Epithelial cell of proximal tubule (primary cell): ENCODE results near the gene RAB38. TPM values are rescaled to one million over a fixed set of nuclear protein-coding genes. Genes with fewer than 3 reads are reported as not detected.

Experiments used
- DNase-seq: peaks from one replicate; pipeline ENCODE4 v3.0.0-alpha.2; 2011; ENCODE audit warnings: low read depth
- H3K4me3 ChIP-seq: 2 replicates; pipeline ENCODE4 v1.5.1; 2011; ENCODE audit warnings: low read depth, mild to moderate bottlenecking, low read length
- total RNA-seq: library from RNA; depleted of rRNA; stranded (reverse); fragments of >200 nt; gene quantifications from 2 replicates; pipeline ENCODE4 v1.2.3, GENCODE V29; 2015
- TF ChIP-seq, protein P1 (sequence below): conservative IDR thresholded peaks from 2 replicates; pipeline ENCODE4 v1.5.1; 2012; ENCODE audit warnings: low read depth, mild to moderate bottlenecking, low read length

The RAB38 gene
- total RNA-seq, 1 donor from 2014 or later, result 9.6 TPM

DNA sequence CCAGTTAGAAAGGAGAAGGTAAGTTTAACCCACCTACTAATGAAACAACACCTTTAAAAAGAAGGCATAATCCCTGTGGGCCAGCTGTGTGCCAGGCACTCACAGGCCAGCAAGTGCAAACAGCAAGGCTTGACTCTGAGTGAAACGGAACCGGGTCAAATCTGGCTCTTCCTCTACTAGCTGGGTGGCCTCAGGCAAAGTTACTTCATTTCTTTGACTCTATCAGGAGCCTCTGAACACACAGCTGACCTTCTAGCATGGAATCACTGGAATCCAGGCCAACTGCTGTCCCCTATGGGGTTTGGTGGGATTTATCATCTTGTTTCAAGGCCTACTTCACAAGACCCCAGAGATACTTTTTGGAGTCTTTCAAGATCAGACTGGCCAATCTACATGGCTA lies 3.3 kb downstream of the RAB38 start:
- H3K4me3 ChIP-seq, result no peak overlapping the region
- no peak for DNase-seq
- TF ChIP-seq, protein P1, sequence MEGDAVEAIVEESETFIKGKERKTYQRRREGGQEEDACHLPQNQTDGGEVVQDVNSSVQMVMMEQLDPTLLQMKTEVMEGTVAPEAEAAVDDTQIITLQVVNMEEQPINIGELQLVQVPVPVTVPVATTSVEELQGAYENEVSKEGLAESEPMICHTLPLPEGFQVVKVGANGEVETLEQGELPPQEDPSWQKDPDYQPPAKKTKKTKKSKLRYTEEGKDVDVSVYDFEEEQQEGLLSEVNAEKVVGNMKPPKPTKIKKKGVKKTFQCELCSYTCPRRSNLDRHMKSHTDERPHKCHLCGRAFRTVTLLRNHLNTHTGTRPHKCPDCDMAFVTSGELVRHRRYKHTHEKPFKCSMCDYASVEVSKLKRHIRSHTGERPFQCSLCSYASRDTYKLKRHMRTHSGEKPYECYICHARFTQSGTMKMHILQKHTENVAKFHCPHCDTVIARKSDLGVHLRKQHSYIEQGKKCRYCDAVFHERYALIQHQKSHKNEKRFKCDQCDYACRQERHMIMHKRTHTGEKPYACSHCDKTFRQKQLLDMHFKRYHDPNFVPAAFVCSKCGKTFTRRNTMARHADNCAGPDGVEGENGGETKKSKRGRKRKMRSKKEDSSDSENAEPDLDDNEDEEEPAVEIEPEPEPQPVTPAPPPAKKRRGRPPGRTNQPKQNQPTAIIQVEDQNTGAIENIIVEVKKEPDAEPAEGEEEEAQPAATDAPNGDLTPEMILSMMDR, result no peak

DNA sequence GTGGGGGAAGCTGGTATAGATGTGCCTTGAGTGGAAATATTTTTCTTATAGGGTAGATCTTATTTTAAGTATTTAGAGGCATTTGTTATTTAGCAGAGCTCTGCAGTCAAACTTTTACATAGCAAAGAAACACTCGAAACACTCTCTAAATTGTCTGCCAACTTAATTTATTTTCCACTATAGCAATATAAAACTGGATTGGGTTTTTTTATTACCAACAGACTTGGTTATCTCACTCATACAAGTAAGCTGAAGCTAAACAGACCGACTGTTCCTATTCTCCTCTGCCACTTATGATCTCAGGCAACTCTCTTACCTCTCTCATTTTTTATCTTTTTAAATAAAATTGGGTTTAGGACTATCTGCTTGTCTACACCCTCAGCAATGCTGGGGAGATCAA lies 4.6 kb downstream of the RAB38 start:
- H3K4me3 ChIP-seq, result no peak overlapping the region
- DNase-seq, result no peak
- TF ChIP-seq, protein P1, result no peak

DNA sequence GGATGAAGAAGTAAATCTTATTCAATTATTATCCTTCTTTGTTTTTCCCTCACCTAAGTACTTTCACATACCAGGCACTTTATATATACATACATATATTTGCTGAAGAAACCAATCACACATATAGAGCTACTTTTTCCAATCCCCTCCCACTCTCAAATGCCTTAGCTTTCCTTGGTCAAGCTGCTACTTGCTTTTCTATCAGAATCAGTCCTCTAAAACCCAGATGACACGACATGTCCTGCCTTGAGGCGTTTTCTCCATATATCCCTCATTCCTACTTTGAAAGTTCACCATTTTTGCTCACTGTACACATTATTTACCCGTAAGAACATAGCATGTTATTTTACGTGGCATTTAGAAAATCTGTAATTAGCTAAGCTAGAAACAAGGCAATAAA lies 5.4 kb downstream of the RAB38 start:
- TF ChIP-seq, protein P1, result no peak
- no peak overlapping the region for H3K4me3 ChIP-seq
- no peak for DNase-seq

DNA sequence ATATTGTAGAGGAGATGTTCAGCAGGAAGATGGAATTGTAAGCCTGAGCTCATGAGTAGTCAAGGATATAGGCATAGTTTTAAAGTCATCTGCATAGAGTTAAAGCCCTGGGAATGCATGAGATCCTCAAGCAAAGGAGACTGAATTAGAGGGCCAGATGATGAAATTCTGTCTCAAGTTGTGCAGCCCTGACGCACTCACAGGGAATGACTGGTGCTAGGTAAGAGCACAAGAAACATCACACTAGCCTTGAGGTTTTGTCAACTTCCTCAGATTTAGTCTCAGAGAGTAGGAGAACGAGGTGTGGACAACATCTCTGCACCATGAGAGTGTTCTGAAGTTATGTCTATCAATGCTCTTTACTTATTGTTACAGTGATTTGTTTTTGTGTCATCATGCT lies 5.8 kb downstream of the RAB38 start:
- TF ChIP-seq, protein P1, result no peak
- no peak overlapping the region for H3K4me3 ChIP-seq
- no peak for DNase-seq

DNA sequence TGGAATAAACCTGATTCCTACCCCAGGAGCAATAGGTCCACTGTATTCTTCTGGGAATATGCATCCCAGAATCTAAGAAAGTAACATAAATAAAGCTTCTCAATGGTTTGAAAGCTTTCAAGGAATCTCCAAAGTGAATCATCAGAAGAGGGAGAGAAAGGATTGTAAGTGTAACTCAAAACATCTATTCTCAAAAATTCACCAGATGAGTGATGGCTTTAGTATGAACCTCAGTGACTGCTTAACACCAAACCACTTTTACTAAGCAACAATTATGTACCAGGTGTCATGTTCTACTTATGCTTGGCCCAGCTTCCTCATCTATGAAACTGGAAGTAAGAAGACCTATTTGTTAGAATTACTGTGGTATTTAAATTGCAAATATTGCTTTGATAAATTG lies 7.4 kb downstream of the RAB38 start:
- DNase-seq, result no peak
- H3K4me3 ChIP-seq, result no peak overlapping the region
- TF ChIP-seq, protein P1, result no peak

DNA sequence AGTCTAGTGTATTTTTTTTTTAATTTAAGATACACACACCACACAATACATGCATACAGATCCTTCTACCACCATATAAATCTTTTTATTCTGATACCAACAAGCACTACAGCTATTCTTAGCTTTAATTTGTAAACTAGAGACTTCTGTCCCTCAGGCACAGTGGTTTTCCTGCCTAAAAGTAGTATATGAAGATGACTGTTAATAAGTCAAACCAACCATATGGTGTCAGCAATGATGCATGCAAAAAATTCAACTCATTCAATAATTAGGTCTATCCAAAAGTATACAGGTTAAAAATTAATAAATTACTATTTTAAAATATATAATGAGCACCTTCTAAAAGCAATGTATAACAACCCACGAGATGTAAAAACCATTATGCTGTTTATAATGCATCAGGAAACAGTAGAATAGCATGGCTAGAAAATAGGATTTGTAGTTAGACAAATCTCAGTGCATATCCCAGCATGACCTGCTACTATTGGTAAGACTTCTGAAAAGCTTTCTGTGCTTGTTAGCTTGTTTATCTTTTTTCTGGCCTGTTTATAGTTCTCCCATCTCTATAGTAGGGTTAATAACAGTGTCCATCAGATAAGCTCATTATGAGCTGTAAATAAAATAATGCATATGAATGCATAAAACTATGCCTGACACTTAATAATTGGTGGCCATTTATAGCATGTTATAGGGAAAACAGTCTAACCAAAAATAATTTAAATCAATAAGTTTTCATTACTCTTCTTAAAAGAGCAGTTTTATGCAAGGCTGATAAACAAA lies 10.2 kb downstream of the RAB38 start:
- TF ChIP-seq, protein P1, result no peak
- no peak for DNase-seq
- H3K4me3 ChIP-seq, result no peak overlapping the region

DNA sequence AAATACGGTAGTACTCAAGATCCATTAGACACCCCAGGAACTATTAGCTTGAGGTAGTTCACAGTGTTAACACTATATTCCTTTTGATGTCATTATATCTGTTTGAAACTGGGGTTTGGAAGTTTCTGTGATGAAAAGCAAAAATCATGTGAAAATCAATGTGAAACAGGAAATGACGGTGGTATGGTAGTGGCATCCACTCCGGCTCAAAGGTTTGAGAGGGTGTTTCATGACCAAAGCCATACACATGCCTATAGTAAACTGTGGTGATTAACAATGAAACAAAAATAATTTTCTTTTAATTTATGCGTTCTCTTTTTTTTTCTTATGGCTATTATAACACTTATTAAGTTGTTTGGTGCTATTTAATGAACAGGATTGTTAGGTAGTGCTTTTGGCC lies 10.9 kb downstream of the RAB38 start:
- no peak for DNase-seq
- TF ChIP-seq, protein P1, result no peak
- no peak overlapping the region for H3K4me3 ChIP-seq
